ENCODE measurements around the gene UBAC2. TPM values are rescaled to one million over a fixed set of nuclear protein-coding genes. Genes with fewer than 3 reads are reported as not detected.

The UBAC2 gene
- total and polyA plus RNA-seq, 2 donors (not counting 3 experiments of a cell fraction or from before 2014, with no cell fraction given), result 45.7 to 54.4 TPM

- intact Hi-C loops (cut with micrococcal nuclease) (loop anchor here (1.0 to 5.0 kb wide), 3 partner anchors 43 to 186 kb away; partner anchors contain the start of gene TM9SF2), dilution Hi-C loops (cut with MboI; ENCODE audit: extremely low pct_ligation_motif_present, low sequenced_read_pairs) (no loop called here)
- peak overlapping the region; percentile 76 for H3K4me2 ChIP-seq (ENCODE audit: insufficient read depth, low read length)
- no peaks in the 10 kb centered on the region for H4K20me1 ChIP-seq (replicated peaks; ENCODE audit: control insufficient read depth, extremely low read depth, insufficient read depth, low read length)
- no peaks in the 10 kb centered on the region for H3K9me3 ChIP-seq (replicated peaks; ENCODE audit: control insufficient read depth, insufficient read depth, low read length)
- H3K27ac ChIP-seq (ENCODE audit: insufficient read depth, low read depth, low read length), result peak overlapping the region; percentile 98
- peak overlapping the region in 1 of 3 experiments; percentile 20 for H3K4me3 ChIP-seq (replicated peaks in 1 of 3; ENCODE audit: insufficient read depth in 1 of 3, low read depth in 1 of 3, low read length in 3 of 3)
- peaks cover 28% of the 10 kb centered on the region for H3K4me1 ChIP-seq (ENCODE audit: control insufficient read depth, extremely low read depth, insufficient read depth, low read length)
- peak; percentile 93 for DNase-seq (ENCODE audit: low read depth, low spot score)
- H3K79me2 ChIP-seq (ENCODE audit: control insufficient read depth, insufficient read depth, low read length), result no peaks in the 10 kb centered on the region
- H3K36me3 ChIP-seq (ENCODE audit: control insufficient read depth in 2 of 2, extremely low read depth in 1 of 2, insufficient read depth in 2 of 2, low read length in 2 of 2), result no peaks in the 10 kb centered on the region
- TF ChIP-seq FOS (IDR thresholded peaks at IDR 0.05; ENCODE audit: borderline replicate concordance, insufficient read depth, low read length) (peak; percentile 31), EZH2 (IDR thresholded peaks at IDR 0.05; ENCODE audit: borderline replicate concordance, low read depth, low read length, severe bottlenecking) (no peak), GATA2 (IDR thresholded peaks at IDR 0.05; ENCODE audit: insufficient read depth, insufficient read length, low read depth, low read length) (peak; percentile 90), JUN (IDR thresholded peaks at IDR 0.05; ENCODE audit: borderline replicate concordance, insufficient read depth, insufficient read length, low read depth) (peak; percentile 92), CTCF (IDR thresholded peaks at IDR 0.05; ENCODE audit: extremely low read depth in 1 of 2, insufficient read depth in 1 of 2, low read depth in 1 of 2, low read length in 2 of 2) (no peak), POLR2AphosphoS5 (IDR thresholded peaks at IDR 0.05; ENCODE audit: insufficient read depth, low read depth, low read length) (peak; percentile 87), POLR2A (IDR thresholded peaks at IDR 0.05; ENCODE audit: low read depth, low read length) (peak; percentile 23)
- no peak overlapping the region for H2AFZ ChIP-seq (ENCODE audit: low read depth, low read length)
- peak overlapping the region; percentile 75 for H3K9ac ChIP-seq (replicated peaks; ENCODE audit: extremely low read depth, insufficient read depth, low read length)
- ChIA-PET POLR2A (no interaction called here), CTCF (interaction anchor here (0.6 to 2.0 kb wide), 4 partner anchors 11 to 72 kb away, joined by 3 to 8 read pairs (median 4); no protein-coding TSS in a partner anchor)
- peak; percentile 98 for FAIRE-seq
- no peaks in the 10 kb centered on the region for H3K27me3 ChIP-seq (ENCODE audit: control insufficient read depth in 2 of 2, insufficient read depth in 2 of 2, low read length in 2 of 2)
- no TSS peak for BruUV-seq (replicated peaks)
- H3K9me1 ChIP-seq (replicated peaks; ENCODE audit: control insufficient read depth, extremely low read depth, insufficient read depth, low read length), result no peaks in the 10 kb centered on the region
These were observed 114.1 kb downstream of the UBAC2 start for GRCh38 chr13:99314640-99315176.
